NCI-H748 treated with DMSO at 0.1 percent for 48 hours (cell line): ENCODE data around the gene OR8B8.
"Not testable (repeated sequence)": the region's sequence is repeated elsewhere in the genome, so short reads cannot be mapped to it uniquely, and the experiment has no call there.

Experiments
- DNase-seq: peaks from one replicate; lab custom pipeline; 2025; lab: John Stamatoyannopoulos, UW

OR8B8 gene

GRCh38 chr11:124445646-124446150 is at the start of gene OR8B8:
TSS of gene OR8B8 (minus strand) at chr11:124445696. CDS start at chr11:124441085, 4,611 bp downstream.
- no peak for DNase-seq

DNA sequence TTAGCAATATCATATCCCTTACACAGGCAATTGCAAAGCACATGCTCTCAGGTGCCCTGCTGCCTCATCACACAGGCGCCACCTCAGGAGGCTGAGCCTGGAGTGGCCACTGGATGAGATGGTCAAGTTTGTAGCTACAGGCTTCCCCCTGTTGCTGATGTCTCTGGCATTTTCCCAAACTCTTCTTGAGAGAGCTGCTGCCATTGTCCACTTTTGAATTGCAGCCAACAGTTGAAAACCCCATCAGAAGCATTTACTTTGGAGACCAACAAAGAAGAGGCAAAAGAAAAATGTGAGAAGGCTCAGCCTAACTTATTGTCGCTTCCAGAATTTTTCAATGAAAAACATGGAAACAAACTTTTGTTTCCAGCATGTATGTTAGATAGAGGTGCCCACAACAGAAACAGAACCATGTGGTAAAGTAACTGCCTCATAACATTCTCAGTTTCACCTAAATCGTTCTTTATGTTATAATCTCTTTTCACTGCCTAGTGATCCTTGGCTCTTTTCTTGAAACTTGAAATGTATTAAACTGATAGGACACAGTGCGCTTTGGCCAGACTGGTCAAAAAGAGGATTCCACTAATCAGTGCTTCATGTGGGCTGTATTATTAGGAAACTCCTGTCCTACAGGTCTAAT is 47.6 kb upstream of the OR8B8 start:
- DNase-seq: no peak

DNA sequence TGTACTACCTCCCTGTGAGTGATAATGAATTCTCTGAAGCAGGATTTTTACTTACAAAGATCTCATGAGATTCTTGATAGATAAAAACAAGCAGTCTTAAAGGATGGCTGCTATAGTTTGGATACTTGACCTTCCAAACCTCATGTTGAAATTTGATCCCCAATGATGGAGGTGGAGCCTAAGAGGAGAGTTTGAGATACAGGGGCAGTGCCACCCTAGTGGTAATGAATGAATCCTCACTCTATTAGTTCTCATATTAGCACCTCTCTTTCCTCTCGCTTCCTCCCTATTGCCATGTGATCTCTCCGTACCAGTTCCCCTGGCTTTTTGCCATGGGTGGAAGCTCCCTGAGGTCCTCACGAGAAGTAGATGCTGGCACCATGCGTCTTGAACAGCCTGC is 37.9 kb upstream of the OR8B8 start:
- no peak for DNase-seq

GRCh38 chr11:124482362-124483147 is 37.1 kb upstream of the OR8B8 start:
- no peak for DNase-seq

- DNase-seq: peak; percentile 7
These were observed 36.1 kb upstream of the OR8B8 start for GRCh38 chr11:124481365-124482323.

DNA sequence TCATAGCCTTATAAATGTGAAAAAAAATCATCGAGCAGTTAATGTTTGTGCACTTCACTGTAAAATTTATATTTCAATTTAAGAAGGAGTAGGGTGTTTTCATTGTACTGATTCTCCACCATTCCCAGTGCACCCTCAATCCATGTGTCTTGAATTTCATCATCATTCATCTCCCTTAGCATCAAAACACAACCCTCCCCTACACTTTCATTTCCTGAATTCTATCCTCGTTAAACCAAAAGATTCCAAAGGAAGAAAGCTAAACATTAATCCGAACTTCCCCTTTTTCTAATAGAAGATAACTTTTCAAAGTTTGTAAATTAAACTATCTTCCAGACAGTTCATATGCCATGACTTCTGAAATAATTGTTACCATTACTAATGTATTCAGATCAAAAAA is 34.1 kb upstream of the OR8B8 start:
- DNase-seq: no peak

DNA sequence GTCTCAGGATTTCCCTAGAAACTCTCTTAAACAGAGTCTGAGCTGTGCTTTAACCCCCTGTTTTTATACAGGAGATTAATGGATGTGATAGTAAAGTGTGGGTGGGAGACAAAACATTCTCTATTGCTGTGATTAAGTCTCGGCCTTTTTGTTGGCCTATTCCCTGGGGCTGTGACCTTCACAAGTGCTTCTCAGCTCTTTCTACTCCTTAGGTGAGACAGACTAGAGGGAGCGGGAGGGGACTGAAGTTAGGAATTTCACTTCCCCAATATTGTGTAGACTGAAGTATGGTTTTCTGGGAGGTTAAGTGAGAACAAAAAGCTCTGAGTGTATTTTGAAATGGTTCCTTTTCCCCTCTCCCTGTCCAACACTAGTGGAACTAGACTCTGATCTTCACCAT is 29.8 kb upstream of the OR8B8 start:
- DNase-seq: no peak

GRCh38 chr11:124474779-124475178 is 29.3 kb upstream of the OR8B8 start:
- no peak for DNase-seq

- no peak for DNase-seq
These were observed 28.6 kb upstream of the OR8B8 start for GRCh38 chr11:124474079-124474478.

GRCh38 chr11:124473476-124473875 is 28.0 kb upstream of the OR8B8 start:
- no peak for DNase-seq

DNA sequence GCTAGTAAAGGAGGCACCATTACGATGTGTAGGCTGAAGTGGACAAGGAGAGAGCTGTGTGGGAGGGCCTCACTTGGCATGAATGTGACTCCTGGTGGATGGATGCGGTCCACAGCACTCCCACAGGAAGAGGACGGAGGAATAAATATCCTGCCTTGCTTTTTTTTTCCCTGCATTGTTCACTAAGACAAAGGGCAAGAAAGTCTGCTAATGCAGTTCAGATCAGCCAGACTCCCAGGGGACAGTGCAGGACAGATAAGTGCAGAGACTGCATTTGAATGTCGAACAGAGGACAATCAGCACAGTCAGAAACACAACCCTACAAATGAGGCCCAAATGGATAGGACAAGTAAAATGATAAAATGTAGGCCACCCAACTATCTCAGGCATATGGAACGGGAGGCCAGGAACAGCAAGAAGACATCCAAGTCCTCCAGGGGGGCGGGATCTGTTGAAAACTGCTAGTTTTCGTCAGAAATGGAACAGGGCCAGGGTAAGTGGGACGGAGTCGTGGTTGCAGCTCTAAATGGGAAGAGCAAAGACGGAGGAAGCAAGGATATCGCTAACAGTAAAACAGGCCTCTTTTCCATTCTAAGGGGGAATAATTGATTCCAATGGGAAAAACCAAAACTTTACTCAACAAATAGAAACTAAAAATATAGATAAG is 25.2 kb upstream of the OR8B8 start:
- no peak for DNase-seq

DNA sequence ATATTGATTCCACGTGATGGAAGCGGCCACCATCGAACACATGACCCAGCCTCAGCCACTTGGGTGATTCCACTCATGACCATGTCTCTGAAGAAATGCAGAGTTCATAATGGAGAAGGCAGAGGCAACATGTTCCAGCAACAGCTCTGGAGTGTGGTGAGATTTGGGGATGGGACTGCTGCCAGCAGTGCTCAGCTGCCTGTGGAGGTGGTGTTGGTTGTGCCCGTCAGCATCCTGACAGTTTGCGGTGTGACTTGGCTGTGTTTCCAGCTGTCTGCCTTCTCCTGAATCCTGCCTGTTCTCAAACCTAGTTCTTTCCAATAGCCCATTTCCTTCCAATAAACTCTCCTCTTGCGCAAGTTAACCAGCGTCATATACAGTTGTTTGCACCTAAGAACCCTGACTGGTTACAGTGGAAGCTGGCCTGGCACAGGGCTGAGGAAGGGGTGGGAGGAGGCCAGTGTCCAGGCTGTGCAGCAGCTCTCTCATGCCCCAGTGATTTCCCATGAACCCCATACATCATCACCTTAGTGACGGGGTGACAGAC is 22.0 kb upstream of the OR8B8 start:
- DNase-seq: no peak

DNA sequence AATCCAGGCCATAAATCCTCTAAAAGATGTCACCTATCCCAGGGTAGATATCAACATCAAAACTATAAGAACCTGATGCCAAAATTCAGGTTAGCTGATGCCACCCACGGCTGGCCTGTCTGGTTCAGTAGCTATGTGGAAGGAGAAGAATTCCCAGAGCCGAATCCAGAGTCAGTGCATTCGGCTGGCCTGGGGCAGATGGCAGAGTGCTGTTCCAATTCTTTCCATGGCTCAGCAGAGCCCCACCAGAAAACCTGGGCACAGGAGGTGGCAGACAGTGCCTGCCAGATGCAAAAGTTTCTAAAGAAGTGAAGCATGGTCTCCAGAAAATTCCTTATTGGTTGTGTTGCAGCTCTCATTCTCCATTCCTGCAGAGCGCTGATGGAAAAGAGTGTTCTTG is 19.9 kb upstream of the OR8B8 start:
- DNase-seq: no peak

- no peak for DNase-seq
These were observed 18.5 kb upstream of the OR8B8 start for GRCh38 chr11:124463990-124464389.

DNA sequence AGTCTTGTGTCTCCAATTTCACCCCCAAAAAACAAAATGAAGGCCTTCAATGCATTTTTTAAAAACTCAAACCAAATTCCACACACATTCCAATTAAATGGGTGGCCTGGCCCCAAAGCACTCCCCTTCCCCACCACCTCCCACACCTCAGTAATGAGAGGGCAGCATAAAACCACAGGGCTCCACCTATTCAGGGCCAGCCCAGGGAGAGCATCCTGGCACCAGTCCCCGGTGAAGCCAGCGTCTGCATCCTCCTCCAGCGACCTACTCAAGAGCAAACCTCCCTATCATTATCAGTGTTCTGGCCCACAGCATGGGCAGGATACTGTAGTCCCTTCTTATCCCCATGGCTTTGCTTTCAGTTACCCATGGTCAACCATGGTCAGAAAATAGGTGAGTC is 17.8 kb upstream of the OR8B8 start:
- no peak for DNase-seq

GRCh38 chr11:124460459-124460858 is 15.0 kb upstream of the OR8B8 start:
- DNase-seq: no peak

DNA sequence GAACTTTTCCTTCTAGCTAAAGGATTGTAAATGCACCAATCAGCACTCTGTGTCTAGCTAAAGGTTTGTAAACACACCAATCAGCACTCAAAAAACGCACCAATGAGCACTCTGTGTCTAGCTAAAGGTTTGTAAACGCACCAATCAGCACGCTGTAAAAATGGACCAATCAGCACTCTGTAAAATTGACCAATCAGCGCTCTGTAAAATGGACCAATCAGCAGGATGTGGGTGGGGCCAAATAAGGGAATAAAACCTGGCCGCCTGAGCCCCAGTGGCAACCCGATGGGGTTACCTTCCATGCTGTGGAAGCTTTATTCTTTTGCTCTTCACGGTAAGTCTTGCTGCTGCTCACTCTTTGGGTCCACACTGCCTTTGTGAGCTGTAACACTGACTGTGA is 13.9 kb upstream of the OR8B8 start:
- DNase-seq: not testable (repeated sequence)

GRCh38 chr11:124454552-124454951 is 9.1 kb upstream of the OR8B8 start:
- DNase-seq: no peak

DNA sequence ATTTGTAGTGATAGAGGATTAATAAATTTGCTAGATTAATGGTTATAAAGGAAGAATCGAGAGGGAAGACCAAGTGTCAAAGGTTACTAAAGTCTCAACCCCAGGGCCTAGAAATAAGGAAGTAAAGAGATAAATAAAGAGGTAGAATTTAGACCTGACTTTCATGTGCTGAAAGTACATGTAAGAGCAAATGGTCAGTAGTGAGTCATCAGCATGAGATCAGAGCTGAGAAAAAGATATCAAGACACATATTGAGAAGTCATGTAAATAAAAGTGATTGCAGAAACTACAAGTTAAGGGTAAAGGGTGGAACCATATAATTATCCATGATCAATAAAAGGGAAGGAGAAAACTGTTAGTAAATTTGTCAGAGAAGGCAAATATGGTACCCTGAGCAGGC is 1.4 kb upstream of the OR8B8 start:
- no peak for DNase-seq

DNA sequence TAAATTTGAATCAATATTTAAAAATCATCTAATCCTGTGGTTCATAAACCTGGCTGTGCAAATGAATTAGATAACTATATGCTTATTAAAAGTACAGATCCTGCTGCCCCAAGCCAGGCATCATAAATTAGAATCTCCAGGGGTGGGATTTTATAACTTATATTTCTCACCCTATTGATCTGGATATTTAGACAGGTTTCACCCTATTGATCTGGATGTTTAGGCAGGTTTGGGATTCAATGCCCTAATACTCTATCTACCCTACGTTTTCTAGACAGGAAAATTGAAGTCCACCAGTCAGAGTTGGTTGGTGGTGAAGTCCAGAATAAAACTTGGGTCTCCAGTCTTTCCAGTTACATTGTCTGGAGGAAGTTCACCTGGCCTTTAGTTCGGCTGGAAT is 2.6 kb downstream of the OR8B8 start:
- DNase-seq: no peak

- DNase-seq: no peak
These were observed 3.1 kb downstream of the OR8B8 start for GRCh38 chr11:124442442-124442841.

- DNase-seq: no peak
These were observed 4.0 kb downstream of the OR8B8 start for GRCh38 chr11:124441519-124441918.
